Heart right ventricle (tissue), 16 donors: ENCODE results near the gene SPACA1. TPM values are rescaled to one million over a fixed set of nuclear protein-coding genes. Genes with fewer than 3 reads are reported as not detected.

Experiments used
- ATAC-seq, 8 donors: fragments of 200-7000 bp; cut with Tn5 transposase; one replicate each; pipeline ENCODE4 v1.9.1; 2020; ENCODE audit warnings: mild to moderate bottlenecking in 8 of 8, moderate library complexity in 8 of 8, moderate number of reproducible peaks in 1 of 8
- DNase-seq, 2 donors: peaks; one replicate each; pipeline ENCODE4 v3.0.0-alpha.2; 2020
- H3K27ac ChIP-seq, 10 donors: fragments of 200-600 bp; sonication (generic) in 2 of 10; one replicate each; pipeline versions ENCODE4 v1.5.0 to v1.8.0; 2020 to 2022; ENCODE audit warnings: mild to moderate bottlenecking in 3 of 10
- H3K27me3 ChIP-seq, 7 donors: fragments of 200-600 bp; one replicate each; pipeline ENCODE4 v1.8.0; 2021 to 2022; ENCODE audit warnings: mild to moderate bottlenecking in 2 of 7
- H3K36me3 ChIP-seq, 9 donors: fragments of 200-600 bp; sonication (generic) in 1 of 9; one replicate each; pipeline versions ENCODE4 v1.5.0 to v1.8.0; 2020 to 2022; ENCODE audit warnings: mild to moderate bottlenecking in 2 of 9
- H3K4me1 ChIP-seq, 9 donors: fragments of 200-600 bp; sonication (generic) in 1 of 9; one replicate each; pipeline versions ENCODE4 v1.5.0 to v1.8.0; 2020 to 2022; ENCODE audit warnings: mild to moderate bottlenecking in 4 of 9
- H3K4me3 ChIP-seq, 10 donors: fragments of 200-600 bp; sonication (generic) in 2 of 10; one replicate each; pipeline versions ENCODE4 v1.5.0 to v1.8.0; 2020 to 2022; ENCODE audit warnings: mild to moderate bottlenecking in 7 of 10, moderate library complexity in 2 of 10
- H3K9me3 ChIP-seq, 11 donors: fragments of 200-600 bp in 10 of 11; sonication (generic) in 2 of 11; one replicate each; pipeline versions ENCODE4 v1.5.0 to v1.8.0; 2013 to 2022; ENCODE audit warnings: mild to moderate bottlenecking in 2 of 11, control low read depth in 1 of 11, moderate library complexity in 1 of 11
- CTCF ChIP-seq, 9 donors: fragments of 200-600 bp; sonication (generic) in 2 of 9; IDR thresholded peaks; one replicate each; pipeline versions ENCODE4 v1.5.0 to v1.8.0; 2021 to 2022; ENCODE audit warnings: antibody characterized with exemption in 9 of 9, mild to moderate bottlenecking in 5 of 9, moderate library complexity in 1 of 9
- WGBS, 2 donors: extraction: QIAGEN DNeasy Blood & Tissue Kit; methylation state at CpG; one replicate each; pipeline ENCODE4 v1.1.7; 2013; ENCODE audit warnings: inconsistent platforms in 1 of 2; 5-methylcytosine and 5-hydroxymethylcytosine counted together
- intact Hi-C, 10 donors: fragments of 100-400 bp; cut with DNase I; formaldehyde crosslinking; loops; one replicate each; pipeline versions ENCODE4 v1.11.1 to v1.14.2; 2022
- polyA plus RNA-seq, 2 donors: library from polyadenylated mRNA; stranded (reverse); fragments of 200-250 nt; gene quantifications; one replicate each; pipeline ENCODE4 v1.2.3, GENCODE V29; 2013
- total RNA-seq, 10 donors: library from RNA; stranded (reverse); fragmentation: NEBNext Ultra II Directional in 3 of 10; extraction: Animal tissue kit (Norgen Biotek cat#: 25700) in 3 of 10; gene quantifications; one replicate each; pipeline versions ENCODE4 v1.2.1 to v1.2.4, GENCODE V29; 2021 to 2023
- donor health status: Arrhythmogenic right ventricular cardiomyopathy.
- donor health status: ischemic (EF 13 %, LVEDD 7.1; RV severe dilation, severe dysfunction).
- donor health status: healthy with polysubstance abuse.
- donor health status: DM: no; HTN: yes; CAD: no.
- donor health status: DM: no; HTN: no; CAD: no.
- donor health status: ischemic (EF 25% LVEDD 6.9; RV normal size, moderate dysfunction).
- donor health status: ischemic (EF 25% LVEDD 5.7; RV mildly dilated, moderate dysfunction).
- donor health status: healthy.
- donor health status: DM: yes; HTN: yes; CAD: no.
- donor health status: Ischemic cardiomyopathy.
- donor health status: ischemic (EF 35%, LVEDD 5.7; RV mildly dilated, moderate dysfunction).
- donor health status: nonischemic (EF 11% LVEDD 7.7; RV severe dilation, severe dysfunction).
- donor health status: DM: yes; HTN: yes; CAD: no.
- donor health status: PGD.
- donor health status: ischemic (EF 29% LVEDD 5.4; RV normal size, mild dysfunction).
- donor health status: nonischemic (EF 23%, LVEDD 6.1; RV moderate dilation, normal function).

SPACA1 gene
- total and polyA plus RNA-seq, 12 donors = not detected

GRCh38 chr6:88107241-88107640, 59.6 kb downstream of the SPACA1 start:
- intact Hi-C loops = no loop called here
- Histone ChIP-seq H3K4me1 (no peaks in the 10 kb centered on the region), H3K27ac (no peak overlapping the region), H3K4me3 (no peak overlapping the region), H3K9me3 (no peaks in the 10 kb centered on the region), H3K27me3 (peaks cover 0 to 7% (median 0%) of the 10 kb centered on the region in 7 donors), H3K36me3 (no peaks in the 10 kb centered on the region)
- ATAC-seq (no peak), DNase-seq (no peak)
- no peak for TF ChIP-seq CTCF (IDR thresholded peaks at IDR 0.05)

GRCh38 chr6:88111991-88112390, 64.3 kb downstream of the SPACA1 start:
- TF ChIP-seq CTCF (IDR thresholded peaks at IDR 0.05) = no peak
- DNase-seq (no peak), ATAC-seq (no peak)
- WGBS, 2 donors = 67 to 75% methylated on average over 5 of the region's 5 CpGs
- peaks cover 0 to 3% (median 0%) of the 10 kb centered on the region in 11 donors for H3K9me3 ChIP-seq
- H3K36me3 ChIP-seq = no peaks in the 10 kb centered on the region
- no peak overlapping the region for H3K27ac ChIP-seq
- H3K27me3 ChIP-seq = peaks cover 0 to 8% (median 0%) of the 10 kb centered on the region in 7 donors
- no peak overlapping the region for H3K4me3 ChIP-seq
- H3K4me1 ChIP-seq = no peaks in the 10 kb centered on the region
- intact Hi-C loops = no loop called here

GRCh38 chr6:88114838-88115237, 67.2 kb downstream of the SPACA1 start:
- Histone ChIP-seq H3K4me1 (no peaks in the 10 kb centered on the region), H3K36me3 (no peaks in the 10 kb centered on the region), H3K27me3 (peaks cover 0 to 8% (median 0%) of the 10 kb centered on the region in 7 donors), H3K4me3 (no peak overlapping the region), H3K27ac (no peak overlapping the region), H3K9me3 (peaks cover 0 to 3% (median 0%) of the 10 kb centered on the region in 11 donors)
- ATAC-seq (no peak), DNase-seq (no peak)
- WGBS, 2 donors = 26 to 38% methylated on average over 2 of the region's 2 CpGs
- intact Hi-C loops = no loop called here
- TF ChIP-seq CTCF (IDR thresholded peaks at IDR 0.05) = no peak

GRCh38 chr6:88115307-88115706, 67.7 kb downstream of the SPACA1 start:
- TF ChIP-seq CTCF (IDR thresholded peaks at IDR 0.05) = no peak
- DNase-seq (no peak), ATAC-seq (no peak)
- H3K4me1 ChIP-seq = no peaks in the 10 kb centered on the region
- no peak overlapping the region for H3K27ac ChIP-seq
- peaks cover 0 to 3% (median 0%) of the 10 kb centered on the region in 11 donors for H3K9me3 ChIP-seq
- peaks cover 0 to 8% (median 0%) of the 10 kb centered on the region in 7 donors for H3K27me3 ChIP-seq
- intact Hi-C loops = no loop called here
- 29 to 61% methylated on average over 2 of the region's 2 CpGs for WGBS, 2 donors
- H3K4me3 ChIP-seq = no peak overlapping the region
- H3K36me3 ChIP-seq = no peaks in the 10 kb centered on the region
